H4 (cell line): Measurements from ENCODE around the gene OR5AK2. TPM values are rescaled to one million over a fixed set of nuclear protein-coding genes. Genes with fewer than 3 reads are reported as not detected.
"Not testable (repeated sequence)": the region's sequence is repeated elsewhere in the genome, so short reads cannot be mapped to it uniquely, and the experiment has no call there.

Source experiments
- DNase-seq: peaks from one replicate; pipeline ENCODE4 v3.0.0-alpha.2; 2015; ENCODE audit warnings: low spot score
- total RNA-seq: library from RNA; depleted of rRNA; stranded (reverse); fragments of >200 nt; shearing (Covaris generic); gene quantifications from 2 replicates; pipeline ENCODE4 v1.2.3, GENCODE V29; 2014; rRNA removed

The OR5AK2 gene, protein sequence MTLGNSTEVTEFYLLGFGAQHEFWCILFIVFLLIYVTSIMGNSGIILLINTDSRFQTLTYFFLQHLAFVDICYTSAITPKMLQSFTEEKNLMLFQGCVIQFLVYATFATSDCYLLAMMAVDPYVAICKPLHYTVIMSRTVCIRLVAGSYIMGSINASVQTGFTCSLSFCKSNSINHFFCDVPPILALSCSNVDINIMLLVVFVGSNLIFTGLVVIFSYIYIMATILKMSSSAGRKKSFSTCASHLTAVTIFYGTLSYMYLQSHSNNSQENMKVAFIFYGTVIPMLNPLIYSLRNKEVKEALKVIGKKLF
- total RNA-seq = not detected in 2 replicates

- DNase-seq = no peak
Observed at GRCh38 chr11:56988614-56989013, at the start of gene OR5AK2. Gene OR5AK2 (plus strand): TSS chr11:56988914. CDS start chr11:56988914, 0 bp downstream.

GRCh38 chr11:56945526-56945925 is 43.2 kb upstream of the OR5AK2 start:
- not testable (repeated sequence) for DNase-seq

DNA sequence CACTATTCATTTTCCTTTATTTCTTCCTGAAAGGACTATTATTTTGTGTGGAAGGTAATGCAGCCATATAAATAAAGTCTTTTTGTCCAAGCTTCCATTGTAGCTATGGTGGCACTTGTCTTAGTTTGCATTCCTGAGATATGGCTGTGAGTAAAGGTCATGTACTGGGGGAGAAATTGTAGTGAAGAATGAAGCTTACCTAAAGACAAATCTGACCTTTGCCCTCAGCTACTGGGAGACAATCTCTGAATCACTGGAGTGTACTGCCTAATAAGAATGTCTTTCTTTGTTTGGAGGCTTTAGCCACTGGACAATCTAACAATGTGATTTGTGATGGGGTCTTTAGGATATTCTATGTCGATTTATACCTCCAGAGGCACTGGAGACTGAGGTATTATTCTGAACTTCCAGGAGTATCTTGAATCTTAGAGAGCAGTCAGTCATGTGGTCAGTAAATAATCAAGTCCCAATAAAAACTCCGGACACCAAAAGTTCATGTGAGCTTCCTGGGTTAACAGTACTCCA is 39.7 kb upstream of the OR5AK2 start:
- DNase-seq = no peak

- DNase-seq = no peak
Observed at GRCh38 chr11:56950510-56950909, 38.2 kb upstream of the OR5AK2 start.

DNA sequence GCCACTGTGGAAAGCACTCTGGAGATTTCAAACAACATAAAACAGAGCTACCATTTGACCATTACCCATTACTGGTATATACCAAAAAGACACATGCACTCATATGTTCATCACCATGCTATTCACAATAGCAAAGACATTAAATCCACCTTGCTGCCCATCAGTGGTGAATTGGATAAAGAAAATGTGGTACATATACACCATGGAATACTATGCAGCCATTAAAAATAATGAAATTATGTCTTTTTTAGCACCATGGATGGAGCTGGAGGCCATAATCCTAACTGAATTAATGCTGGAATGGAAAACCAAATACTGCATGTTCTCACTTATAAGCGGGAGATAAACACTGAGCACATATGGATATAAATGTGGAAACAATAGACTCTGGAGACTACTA is 34.8 kb upstream of the OR5AK2 start:
- DNase-seq = not testable (repeated sequence)

- DNase-seq = no peak
Observed at GRCh38 chr11:56961609-56962008, 27.1 kb upstream of the OR5AK2 start.

DNA sequence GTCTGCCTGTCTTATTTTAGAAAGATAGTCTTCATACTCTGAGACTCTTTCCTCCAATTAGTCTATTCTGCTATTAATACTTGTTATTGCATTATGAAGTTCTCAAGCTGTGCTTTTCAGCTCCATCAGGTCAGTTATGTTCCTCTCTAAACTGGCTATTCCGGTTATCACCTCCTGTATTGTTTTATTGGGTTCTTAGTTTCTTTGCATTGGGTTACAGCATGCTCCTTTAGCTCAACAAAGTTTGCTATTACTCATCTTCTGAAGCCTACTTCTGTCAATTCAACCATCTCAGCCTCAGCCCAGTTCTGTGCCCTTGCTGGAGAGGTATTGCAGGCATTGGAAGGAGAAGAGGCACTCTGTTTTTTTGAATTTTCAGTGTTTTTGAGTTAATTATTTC is 21.0 kb upstream of the OR5AK2 start:
- DNase-seq = no peak

GRCh38 chr11:56968524-56968923 is 20.2 kb upstream of the OR5AK2 start:
- no peak for DNase-seq

- DNase-seq = no peak
Observed at GRCh38 chr11:56977314-56977713, 11.4 kb upstream of the OR5AK2 start.

DNA sequence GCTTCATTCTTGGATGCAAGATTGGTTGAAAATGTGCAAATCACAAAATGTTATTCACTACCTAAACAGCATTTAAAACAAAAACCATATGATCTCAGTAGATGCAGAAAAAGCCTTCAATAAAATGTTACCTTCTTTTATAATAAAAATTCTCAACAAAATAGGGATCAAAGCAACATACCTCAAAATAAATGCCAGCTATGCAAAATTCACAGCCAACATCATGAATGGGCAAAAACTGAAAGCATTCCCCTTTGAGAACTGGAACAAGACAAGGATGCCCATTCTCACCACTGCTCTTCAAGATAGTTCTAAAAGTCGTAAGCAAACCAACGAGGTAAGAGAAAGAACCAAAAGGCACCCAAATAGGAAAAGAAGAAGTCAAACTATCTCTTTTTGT is 2.0 kb downstream of the OR5AK2 start:
- DNase-seq = no peak

DNA sequence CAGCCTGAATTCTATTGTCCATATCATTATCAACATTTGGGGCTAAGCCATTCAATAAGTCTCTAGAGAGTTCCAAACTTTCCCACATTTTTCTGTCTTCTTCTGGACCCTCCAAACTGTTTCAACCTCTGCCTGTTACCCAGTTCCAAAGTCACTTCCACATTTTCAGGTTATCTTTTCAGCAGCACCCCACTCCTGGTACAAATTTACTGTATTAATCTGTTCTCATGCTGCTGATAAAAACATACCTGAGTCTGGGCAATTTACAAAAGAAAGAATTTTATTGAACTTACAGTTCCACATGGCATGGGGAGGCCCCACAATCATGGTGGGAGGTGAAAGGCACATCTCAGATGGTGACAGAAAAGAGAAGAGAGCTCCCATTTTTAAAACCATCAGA is 5.8 kb downstream of the OR5AK2 start:
- DNase-seq = no peak

DNA sequence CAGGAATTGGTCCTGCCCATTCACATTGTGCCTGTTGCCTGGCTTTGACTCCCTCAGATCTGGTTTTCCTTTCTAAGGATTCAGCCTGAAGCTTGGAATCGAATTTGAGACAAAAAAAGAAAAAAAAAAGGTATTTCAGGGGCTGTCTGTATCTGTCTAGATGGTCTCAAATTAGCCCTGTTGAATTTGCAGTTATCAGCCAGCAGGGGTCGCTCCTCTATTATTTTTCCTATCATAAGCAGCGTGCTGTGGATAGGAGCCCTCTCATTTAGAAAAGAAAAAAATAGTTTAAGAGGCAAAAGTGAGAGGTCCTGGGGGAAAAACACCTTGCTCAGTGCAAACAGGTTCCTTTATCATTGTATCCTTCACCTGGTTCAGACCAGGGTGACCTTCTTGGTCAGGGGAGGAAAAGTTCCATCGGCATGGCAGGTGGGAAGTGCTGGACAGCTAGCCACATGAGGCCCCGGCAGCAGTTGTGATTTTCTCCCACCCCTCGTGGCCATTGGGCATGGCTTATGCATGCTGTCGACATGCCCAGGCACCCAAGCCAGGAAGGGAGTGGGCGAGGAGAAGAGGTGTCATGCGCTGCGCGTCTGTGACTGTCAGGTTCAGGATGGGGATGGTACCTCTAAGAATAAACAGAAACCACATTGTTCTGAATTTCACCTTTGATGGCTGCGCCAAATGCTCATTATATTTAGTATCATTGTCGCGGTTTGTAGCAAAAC is 13.1 kb downstream of the OR5AK2 start:
- DNase-seq = no peak

- no peak for DNase-seq
Observed at GRCh38 chr11:57008373-57008772, 19.7 kb downstream of the OR5AK2 start.

GRCh38 chr11:57015679-57016078 is 27.0 kb downstream of the OR5AK2 start:
- no peak for DNase-seq

DNA sequence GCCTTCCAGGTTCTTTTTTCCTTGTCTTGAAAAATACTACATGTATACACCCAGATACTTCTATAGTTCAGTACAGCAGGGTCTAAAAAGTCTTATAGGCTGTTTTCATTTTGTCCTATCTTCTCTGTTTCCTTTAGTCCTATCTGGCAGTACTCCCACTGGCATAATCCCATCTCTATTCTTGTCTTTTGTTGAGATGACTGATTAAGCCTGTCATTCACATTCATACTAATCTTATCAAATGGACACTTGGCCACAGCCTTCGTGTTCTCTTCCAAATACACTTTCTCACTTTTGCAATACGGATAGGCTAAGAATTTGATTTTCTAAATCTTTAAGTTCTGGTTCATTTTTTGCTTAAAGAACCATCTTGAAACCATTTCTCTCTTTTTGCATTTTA is 42.8 kb downstream of the OR5AK2 start:
- DNase-seq = no peak

Other genes starting within 250 kb of the OR5AK2 start
- not detected in 2 replicates for gene OR9G4, start 240.2 kb upstream of the OR5AK2 start, total RNA-seq
- gene LRRC55, start 193.0 kb downstream of the OR5AK2 start, total RNA-seq = not detected in 2 replicates
- gene APLNR, start 248.3 kb downstream of the OR5AK2 start, total RNA-seq = 0.10 TPM in 1 of 2 replicates, not detected in the other